HepG2 (cell line): ENCODE results near the gene MAPK8. TPM values are rescaled to one million over a fixed set of nuclear protein-coding genes. Genes with fewer than 3 reads are reported as not detected.

Experiments used
- ATAC-seq: fragments of 200-7000 bp; cut with Tn5 transposase; 3 replicates; pipeline ENCODE4 v1.9.1; 2020; ENCODE audit warnings: mild to moderate bottlenecking, moderate library complexity
- BruUV-seq: library from RNA; stranded (reverse); fragments of 400-500 nt; replicated peaks from 2 replicates; lab custom pipeline; 2021; lab: Mats Ljungman, UMichigan
- CTCF ChIA-PET: fragments of 300-600 bp; formaldehyde crosslinking; extraction: SDS; loops from one replicate; lab custom pipeline; 2021; ENCODE audit warnings: low total read pairs, inconsistent platforms, low intra/inter-chr PET ratio; lab: Yijun Ruan, JAX
- POLR2A ChIA-PET: fragments of 350-600 bp; sonication (Branson Sonifier 250); formaldehyde crosslinking; loops from one replicate; lab custom pipeline; 2020; ENCODE audit warnings: antibody characterized with exemption, inconsistent platforms; lab: Yijun Ruan, JAX
- DNase-seq: peaks from one replicate; pipeline ENCODE4 v3.0.0-alpha.2; 2015; ENCODE audit warnings: low spot score
- FAIRE-seq: peaks from 3 replicates; lab custom pipeline; 2011; peaks lifted over from hg19 to GRCh38; lab: Jason Lieb, UNC
- H2AFZ ChIP-seq: one replicate; pipeline ENCODE4 v1.6.1; 2011; ENCODE audit warnings: low read length, inconsistent platforms
- H3K27ac ChIP-seq: fragments of 300-600 bp; 3 replicates; pipeline ENCODE4 v1.8.0; 2011; ENCODE audit warnings: mixed run types, mild to moderate bottlenecking, mixed read lengths, low read length, inconsistent platforms; ENCODE audit not compliant: insufficient read depth; ENCODE audit errors: extremely low read length
- H3K27me3 ChIP-seq, 2 experiments: fragments of 200-600 bp in 1 of 2; 2 replicates in 1 of 2; 3 replicates in 1 of 2; pipeline versions ENCODE4 v1.6.0 to v1.8.0; 2011; ENCODE audit warnings: low read length in 2 of 2, mild to moderate bottlenecking in 2 of 2, moderate library complexity in 2 of 2, inconsistent platforms in 1 of 2; ENCODE audit not compliant: insufficient read depth in 2 of 2, control insufficient read depth in 1 of 2
- H3K36me3 ChIP-seq, 2 experiments: fragments of 200-600 bp in 1 of 2; replicated peaks in 1 of 2; 2 replicates in 1 of 2; 3 replicates in 1 of 2; pipeline versions ENCODE4 v1.5.1 to v1.8.0; 2011; ENCODE audit warnings: low read length in 2 of 2, inconsistent platforms in 1 of 2; ENCODE audit not compliant: insufficient read depth in 2 of 2, control insufficient read depth in 1 of 2
- H3K4me1 ChIP-seq: 2 replicates; pipeline ENCODE4 v1.5.1; 2012; ENCODE audit warnings: low read length, inconsistent platforms; ENCODE audit not compliant: insufficient read depth
- H3K4me2 ChIP-seq: 2 replicates; pipeline ENCODE4 v1.6.0; 2011; ENCODE audit warnings: low read depth, low read length, inconsistent platforms
- H3K4me3 ChIP-seq, 3 experiments: fragments of 200-600 bp in 1 of 3; sonication (generic), shearing (Covaris generic) in 1 of 3; replicated peaks in 1 of 3; 2 replicates each; pipeline ENCODE4 v1.5.1; 2011 to 2016; ENCODE audit warnings: low read length in 3 of 3, inconsistent platforms in 2 of 3, low read depth in 2 of 3, mild to moderate bottlenecking in 2 of 3, control low read depth in 1 of 3, mixed read lengths in 1 of 3; ENCODE audit not compliant: insufficient read depth in 1 of 3
- H3K79me2 ChIP-seq: one replicate; pipeline ENCODE4 v1.6.1; 2011; ENCODE audit warnings: low read length, inconsistent platforms; ENCODE audit not compliant: insufficient read depth
- H3K9ac ChIP-seq: 2 replicates; pipeline ENCODE4 v1.6.0; 2011; ENCODE audit warnings: mild to moderate bottlenecking, low read depth, low read length, inconsistent platforms; ENCODE audit not compliant: insufficient read depth
- H3K9me3 ChIP-seq: 2 replicates; pipeline ENCODE4 v1.5.1; 2012; ENCODE audit warnings: mild to moderate bottlenecking, low read length
- H4K20me1 ChIP-seq: 2 replicates; pipeline ENCODE4 v1.6.0; 2011; ENCODE audit warnings: inconsistent platforms, mild to moderate bottlenecking, low read length, moderate library complexity; ENCODE audit not compliant: insufficient read depth
- FOXO1 ChIP-seq: sonication (generic); formaldehyde crosslinking; IDR thresholded peaks from 2 replicates; pipeline ENCODE4 v1.4.0; 2020; ENCODE audit warnings: missing genetic modification reagents
- PCBP1 ChIP-seq: fragments of 200-400 bp; formaldehyde crosslinking; IDR thresholded peaks from 2 replicates; pipeline ENCODE4 v1.6.1; 2017; ENCODE audit warnings: mild to moderate bottlenecking, low read depth, low read length, borderline replicate concordance
- RAD21 ChIP-seq: fragments of 450-650 bp; formaldehyde crosslinking; IDR thresholded peaks from 2 replicates; pipeline ENCODE4 v1.5.0; 2020; ENCODE audit warnings: mild to moderate bottlenecking
- TBP ChIP-seq: sonication (generic); formaldehyde crosslinking; IDR thresholded peaks from 2 replicates; pipeline ENCODE4 v1.5.0; 2020; ENCODE audit warnings: missing genetic modification reagents
- ZBTB1 ChIP-seq: sonication (generic); formaldehyde crosslinking; IDR thresholded peaks from 2 replicates; pipeline ENCODE4 v1.4.0; 2020; ENCODE audit warnings: missing genetic modification reagents, borderline replicate concordance
- ZBTB21 ChIP-seq: sonication (generic); formaldehyde crosslinking; IDR thresholded peaks from 2 replicates; pipeline ENCODE4 v1.4.0; 2020; ENCODE audit warnings: missing genetic modification reagents
- ZNF775 ChIP-seq: sonication (generic); formaldehyde crosslinking; IDR thresholded peaks from 2 replicates; pipeline ENCODE4 v1.4.0; 2020; ENCODE audit warnings: missing genetic modification reagents, mild to moderate bottlenecking, moderate library complexity, borderline replicate concordance
- ZNF816 ChIP-seq: sonication (generic); formaldehyde crosslinking; IDR thresholded peaks from 2 replicates; pipeline ENCODE4 v1.8.0; 2022; ENCODE audit warnings: missing genetic modification reagents, mild to moderate bottlenecking, borderline replicate concordance
- WGBS: methylation state at CpG from one replicate; pipeline ENCODE4 v1.1.6; 2017; ENCODE audit warnings: low lambda C conversion rate; 5-methylcytosine and 5-hydroxymethylcytosine counted together
- in situ Hi-C: cut with HindIII; loops from 2 replicates; pipeline ENCODE4 v1.10.0; 2017; ENCODE audit warnings: low pct_unique_long_range_greater_than_20kb; ENCODE audit not compliant: extremely low pct_ligation_motif_present
- intact Hi-C: fragments of 100-400 bp; cut with micrococcal nuclease; formaldehyde crosslinking; loops from one replicate; pipeline ENCODE4 v1.10.0; 2022; ENCODE audit not compliant: unreplicated experiment
- polyA plus RNA-seq, 8 experiments: library from polyadenylated mRNA; depleted of rRNA in 3 of 8; stranded (reverse) in 7 of 8; unstranded in 1 of 8; fragments of >200 nt; fragmentation: Illumina TruSeq in 4 of 8; extraction: Trizol in 4 of 8; gene quantifications; 2 replicates each; pipeline versions ENCODE4 v1.2.1 to v1.2.3, GENCODE V29; 2011 to 2016; ENCODE audit warnings: low read depth in 4 of 8, missing spikeins in 1 of 8, mixed read lengths in 1 of 8; ENCODE audit not compliant: insufficient read depth in 1 of 8
- total RNA-seq, 5 experiments: library from RNA; depleted of rRNA; stranded (reverse); fragments of >200 nt; fragmentation: Illumina TruSeq; extraction: Trizol; gene quantifications; 2 replicates each; pipeline ENCODE4 v1.2.3, GENCODE V29; 2016; ENCODE audit warnings: low read depth in 1 of 5
- TF ChIP-seq, protein P1 (sequence below): sonication (generic); formaldehyde crosslinking; IDR thresholded peaks from 2 replicates; pipeline ENCODE4 v1.8.0; 2022; ENCODE audit warnings: mild to moderate bottlenecking, missing genetic modification reagents, moderate library complexity
- TF ChIP-seq, protein P2 (sequence below), 2 experiments: sonication (generic) in 1 of 2; formaldehyde crosslinking in 1 of 2; IDR thresholded peaks; 2 replicates each; pipeline versions ENCODE4 v1.4.0 to v1.6.1; 2016 to 2020; ENCODE audit warnings: borderline replicate concordance in 1 of 2, low read depth in 1 of 2, mild to moderate bottlenecking in 1 of 2, missing genetic modification reagents in 1 of 2
- TF ChIP-seq, protein P3 (sequence below): sonication (generic); formaldehyde crosslinking; IDR thresholded peaks from 2 replicates; pipeline ENCODE4 v1.4.0; 2020; ENCODE audit warnings: missing genetic modification reagents

The MAPK8 gene
- total and polyA plus RNA-seq, 2 of the 13 experiments (the other 11 are each of a cell fraction or from before 2014, with no cell fraction given): 41.6 to 47.3 TPM

DNA sequence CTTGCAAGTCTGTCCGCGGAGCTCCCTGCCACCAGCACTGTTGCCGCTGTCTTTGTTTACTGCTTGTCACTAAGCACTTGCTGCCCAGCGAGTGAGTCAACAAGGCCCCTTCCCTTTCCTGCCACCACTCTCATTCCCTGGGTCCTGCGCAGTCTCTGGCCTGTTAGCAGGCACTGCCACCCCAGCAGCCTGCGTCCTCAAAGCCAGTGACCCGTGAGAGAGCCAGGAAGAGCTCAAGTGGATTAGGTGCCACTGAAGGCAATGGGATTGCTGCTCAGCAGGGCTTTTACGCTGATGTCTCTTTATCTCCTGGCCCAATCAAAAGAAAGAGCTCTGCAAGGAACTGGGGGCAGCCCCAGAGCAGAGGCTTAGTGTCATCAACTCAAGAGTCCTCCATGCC lies 31.8 kb upstream of the MAPK8 start, which contains the start of gene FRMPD2 (continued):
- TF ChIP-seq TBP (no peak), ZNF775 (CRISPR knock-in tag) (no peak), ZNF816 (CRISPR knock-in tag) (no peak), ZBTB1 (CRISPR knock-in tag) (no peak), PCBP1 (no peak)
- TF ChIP-seq, protein P1, sequence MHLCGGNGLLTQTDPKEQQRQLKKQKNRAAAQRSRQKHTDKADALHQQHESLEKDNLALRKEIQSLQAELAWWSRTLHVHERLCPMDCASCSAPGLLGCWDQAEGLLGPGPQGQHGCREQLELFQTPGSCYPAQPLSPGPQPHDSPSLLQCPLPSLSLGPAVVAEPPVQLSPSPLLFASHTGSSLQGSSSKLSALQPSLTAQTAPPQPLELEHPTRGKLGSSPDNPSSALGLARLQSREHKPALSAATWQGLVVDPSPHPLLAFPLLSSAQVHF: no peak

DNA sequence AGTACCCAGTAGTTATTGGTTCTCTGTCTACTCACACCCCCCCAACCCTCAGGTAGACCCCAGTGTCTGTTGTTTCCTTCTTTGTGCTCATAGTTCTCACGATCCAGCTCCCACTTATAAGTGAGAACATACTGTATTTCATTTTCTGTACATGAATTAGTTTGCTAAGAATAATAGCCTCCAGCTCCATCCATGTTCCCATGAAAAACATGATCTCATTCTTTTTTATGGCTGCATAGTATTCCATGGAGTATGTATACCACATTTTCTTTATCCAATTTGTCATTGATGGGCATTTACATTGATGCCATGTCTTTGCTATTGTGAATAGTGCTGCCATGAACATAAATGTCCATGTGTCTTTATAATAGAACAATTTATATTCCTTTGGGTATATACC lies 29.4 kb upstream of the MAPK8 start:
- intact Hi-C loops: no loop called here
- DNase-seq (no peak), FAIRE-seq (no peak), ATAC-seq (no peak)
- Histone ChIP-seq H2AFZ (no peak overlapping the region), H4K20me1 (no peaks in the 10 kb centered on the region), H3K27ac (no peak overlapping the region), H3K9me3 (no peaks in the 10 kb centered on the region), H3K4me1 (peaks cover 13% of the 10 kb centered on the region), H3K36me3 (no peaks in the 10 kb centered on the region), H3K4me3 (no peak overlapping the region), H3K27me3 (peaks cover 0 to 2% of the 10 kb centered on the region in 2 experiments; a peak in 1 of 5 replicates)
- ChIA-PET POLR2A (no interaction called here), CTCF (no interaction called here)
- 52% methylated on average over 1 of the region's 1 CpG for WGBS
- BruUV-seq: no TSS peak
- TF ChIP-seq RAD21: no peak
- no peak for TF ChIP-seq ZBTB21 (CRISPR knock-in tag)
- TF ChIP-seq, protein P2, sequence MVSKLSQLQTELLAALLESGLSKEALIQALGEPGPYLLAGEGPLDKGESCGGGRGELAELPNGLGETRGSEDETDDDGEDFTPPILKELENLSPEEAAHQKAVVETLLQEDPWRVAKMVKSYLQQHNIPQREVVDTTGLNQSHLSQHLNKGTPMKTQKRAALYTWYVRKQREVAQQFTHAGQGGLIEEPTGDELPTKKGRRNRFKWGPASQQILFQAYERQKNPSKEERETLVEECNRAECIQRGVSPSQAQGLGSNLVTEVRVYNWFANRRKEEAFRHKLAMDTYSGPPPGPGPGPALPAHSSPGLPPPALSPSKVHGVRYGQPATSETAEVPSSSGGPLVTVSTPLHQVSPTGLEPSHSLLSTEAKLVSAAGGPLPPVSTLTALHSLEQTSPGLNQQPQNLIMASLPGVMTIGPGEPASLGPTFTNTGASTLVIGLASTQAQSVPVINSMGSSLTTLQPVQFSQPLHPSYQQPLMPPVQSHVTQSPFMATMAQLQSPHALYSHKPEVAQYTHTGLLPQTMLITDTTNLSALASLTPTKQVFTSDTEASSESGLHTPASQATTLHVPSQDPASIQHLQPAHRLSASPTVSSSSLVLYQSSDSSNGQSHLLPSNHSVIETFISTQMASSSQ (IDR thresholded peaks at IDR 0.05; ENCODE audit: low read depth): no peak
- TF ChIP-seq, protein P2 (CRISPR knock-in tag; IDR thresholded peaks at IDR 0.05; ENCODE audit: borderline replicate concordance): no peak
- TF ChIP-seq FOXO1 (CRISPR knock-in tag): no peak
- TF ChIP-seq, protein P3, sequence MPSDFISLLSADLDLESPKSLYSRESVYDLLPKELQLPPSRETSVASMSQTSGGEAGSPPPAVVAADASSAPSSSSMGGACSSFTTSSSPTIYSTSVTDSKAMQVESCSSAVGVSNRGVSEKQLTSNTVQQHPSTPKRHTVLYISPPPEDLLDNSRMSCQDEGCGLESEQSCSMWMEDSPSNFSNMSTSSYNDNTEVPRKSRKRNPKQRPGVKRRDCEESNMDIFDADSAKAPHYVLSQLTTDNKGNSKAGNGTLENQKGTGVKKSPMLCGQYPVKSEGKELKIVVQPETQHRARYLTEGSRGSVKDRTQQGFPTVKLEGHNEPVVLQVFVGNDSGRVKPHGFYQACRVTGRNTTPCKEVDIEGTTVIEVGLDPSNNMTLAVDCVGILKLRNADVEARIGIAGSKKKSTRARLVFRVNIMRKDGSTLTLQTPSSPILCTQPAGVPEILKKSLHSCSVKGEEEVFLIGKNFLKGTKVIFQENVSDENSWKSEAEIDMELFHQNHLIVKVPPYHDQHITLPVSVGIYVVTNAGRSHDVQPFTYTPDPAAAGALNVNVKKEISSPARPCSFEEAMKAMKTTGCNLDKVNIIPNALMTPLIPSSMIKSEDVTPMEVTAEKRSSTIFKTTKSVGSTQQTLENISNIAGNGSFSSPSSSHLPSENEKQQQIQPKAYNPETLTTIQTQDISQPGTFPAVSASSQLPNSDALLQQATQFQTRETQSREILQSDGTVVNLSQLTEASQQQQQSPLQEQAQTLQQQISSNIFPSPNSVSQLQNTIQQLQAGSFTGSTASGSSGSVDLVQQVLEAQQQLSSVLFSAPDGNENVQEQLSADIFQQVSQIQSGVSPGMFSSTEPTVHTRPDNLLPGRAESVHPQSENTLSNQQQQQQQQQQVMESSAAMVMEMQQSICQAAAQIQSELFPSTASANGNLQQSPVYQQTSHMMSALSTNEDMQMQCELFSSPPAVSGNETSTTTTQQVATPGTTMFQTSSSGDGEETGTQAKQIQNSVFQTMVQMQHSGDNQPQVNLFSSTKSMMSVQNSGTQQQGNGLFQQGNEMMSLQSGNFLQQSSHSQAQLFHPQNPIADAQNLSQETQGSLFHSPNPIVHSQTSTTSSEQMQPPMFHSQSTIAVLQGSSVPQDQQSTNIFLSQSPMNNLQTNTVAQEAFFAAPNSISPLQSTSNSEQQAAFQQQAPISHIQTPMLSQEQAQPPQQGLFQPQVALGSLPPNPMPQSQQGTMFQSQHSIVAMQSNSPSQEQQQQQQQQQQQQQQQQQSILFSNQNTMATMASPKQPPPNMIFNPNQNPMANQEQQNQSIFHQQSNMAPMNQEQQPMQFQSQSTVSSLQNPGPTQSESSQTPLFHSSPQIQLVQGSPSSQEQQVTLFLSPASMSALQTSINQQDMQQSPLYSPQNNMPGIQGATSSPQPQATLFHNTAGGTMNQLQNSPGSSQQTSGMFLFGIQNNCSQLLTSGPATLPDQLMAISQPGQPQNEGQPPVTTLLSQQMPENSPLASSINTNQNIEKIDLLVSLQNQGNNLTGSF (CRISPR knock-in tag): no peak
- TF ChIP-seq, all 625 proteins: peak for 0
- Histone ChIP-seq H3K79me2 (no peaks in the 10 kb centered on the region), H3K9ac (no peak overlapping the region), H3K4me2 (no peak overlapping the region)
- in situ Hi-C loops: no loop called here
